Activated CD4-positive, alpha-beta T cell treated with anti-CD3 and anti-CD28 coated beads, Interleukin-10, Interleukin-2, amounts not matched to agents 100 ng/mL and 50 ng/mL, durations not matched to agents 16 hours and 8 hours (primary cell): Measurements from ENCODE around the gene TOX4.

Source experiments
- DNase-seq: peaks from one replicate; pipeline ENCODE4 v3.0.0-alpha.2; 2020

TOX4 gene

GRCh38 chr14:21503376-21503775 lies 26.4 kb downstream of the TOX4 start:
- no peak for DNase-seq

GRCh38 chr14:21505012-21505553 lies 28.1 kb downstream of the TOX4 start:
- DNase-seq: peak; percentile 45

- no peak for DNase-seq
Observed at GRCh38 chr14:21506557-21506956, 29.6 kb downstream of the TOX4 start.

GRCh38 chr14:21509432-21510143 lies 32.6 kb downstream of the TOX4 start:
- DNase-seq: no peak

GRCh38 chr14:21510735-21511657 lies 34.0 kb downstream of the TOX4 start, which contains the start of gene METTL3:
Gene METTL3 (minus strand): TSS chr14:21511340. CDS start chr14:21511223, 117 bp downstream.
- DNase-seq: peak; percentile 97

GRCh38 chr14:21514341-21514740 lies 37.3 kb downstream of the TOX4 start:
- DNase-seq: no peak

GRCh38 chr14:21518725-21519124 lies 41.7 kb downstream of the TOX4 start:
- DNase-seq: no peak

GRCh38 chr14:21520767-21521166 lies 43.8 kb downstream of the TOX4 start:
- no peak for DNase-seq

GRCh38 chr14:21521501-21521900 lies 44.5 kb downstream of the TOX4 start:
- DNase-seq: no peak

- DNase-seq: no peak
Observed at GRCh38 chr14:21523203-21523602, 46.2 kb downstream of the TOX4 start.

GRCh38 chr14:21524575-21525490 lies 47.8 kb downstream of the TOX4 start:
- DNase-seq: no peak

GRCh38 chr14:21525571-21525961 lies 48.6 kb downstream of the TOX4 start:
- no peak for DNase-seq

GRCh38 chr14:21525962-21526671 lies 49.1 kb downstream of the TOX4 start, which contains the start of gene SALL2:
Gene SALL2 (minus strand): TSS chr14:21526346. CDS start chr14:21526127, 219 bp downstream.
- peak; percentile 47 for DNase-seq

- no peak for DNase-seq
Observed at GRCh38 chr14:21526672-21527317, 49.8 kb downstream of the TOX4 start.

- no peak for DNase-seq
Observed at GRCh38 chr14:21527318-21527679, 50.3 kb downstream of the TOX4 start.

- DNase-seq: no peak
Observed at GRCh38 chr14:21528381-21529348, 51.7 kb downstream of the TOX4 start.

- DNase-seq: no peak
Observed at GRCh38 chr14:21529515-21529914, 52.5 kb downstream of the TOX4 start.

GRCh38 chr14:21533294-21533693 lies 56.3 kb downstream of the TOX4 start:
- DNase-seq: no peak

GRCh38 chr14:21534576-21534975 lies 57.6 kb downstream of the TOX4 start:
- no peak for DNase-seq
